Measurements from ENCODE around the gene EFNA3.
A peak's percentile ranks its signal among the peaks of the same experiment; 100 is the strongest.
"Not testable (repeated sequence)": the region's sequence is repeated elsewhere in the genome, so short reads cannot be mapped to it uniquely, and the experiment has no call there.

The EFNA3 gene

GRCh38 chr1:155110826-155111225 is 32.2 kb downstream of the EFNA3 start:
- no peak for DNase-seq (ENCODE audit: low spot score)

- DNase-seq (ENCODE audit: low spot score), result no peak
Observed at GRCh38 chr1:155113450-155113980, 34.9 kb downstream of the EFNA3 start.

DNA sequence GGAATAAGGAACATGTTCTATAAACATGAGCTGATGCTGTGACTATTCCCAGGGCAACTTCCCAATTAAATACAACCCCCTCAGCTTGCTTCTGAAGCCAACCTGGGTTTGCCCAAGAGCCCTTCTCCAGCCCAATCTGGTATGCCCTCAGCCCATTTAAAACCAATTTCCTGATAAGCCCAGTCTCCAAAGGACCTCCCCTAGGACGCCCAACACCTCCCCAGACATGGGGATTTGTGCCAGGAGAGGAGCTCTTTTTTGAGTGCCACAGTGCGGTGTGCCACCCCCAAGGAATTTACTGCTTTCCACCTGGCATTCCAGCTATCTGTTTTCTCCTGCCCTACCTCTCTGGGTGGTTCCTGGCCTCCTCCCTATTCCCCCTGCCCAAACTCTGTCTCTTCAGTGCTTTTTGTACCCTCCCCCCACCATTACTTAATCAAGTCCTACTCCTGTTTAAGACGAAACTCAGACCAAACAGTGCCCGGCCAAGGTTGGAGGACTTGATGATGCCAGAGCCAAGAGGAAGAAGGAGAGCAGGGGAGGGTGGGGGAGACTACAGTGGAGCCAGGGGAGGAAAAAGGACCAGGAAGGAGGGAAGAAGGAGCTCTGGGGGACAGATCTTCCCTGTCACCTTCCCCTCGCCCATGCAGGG is 37.6 kb downstream of the EFNA3 start:
- DNase-seq (ENCODE audit: low spot score), result no peak

DNA sequence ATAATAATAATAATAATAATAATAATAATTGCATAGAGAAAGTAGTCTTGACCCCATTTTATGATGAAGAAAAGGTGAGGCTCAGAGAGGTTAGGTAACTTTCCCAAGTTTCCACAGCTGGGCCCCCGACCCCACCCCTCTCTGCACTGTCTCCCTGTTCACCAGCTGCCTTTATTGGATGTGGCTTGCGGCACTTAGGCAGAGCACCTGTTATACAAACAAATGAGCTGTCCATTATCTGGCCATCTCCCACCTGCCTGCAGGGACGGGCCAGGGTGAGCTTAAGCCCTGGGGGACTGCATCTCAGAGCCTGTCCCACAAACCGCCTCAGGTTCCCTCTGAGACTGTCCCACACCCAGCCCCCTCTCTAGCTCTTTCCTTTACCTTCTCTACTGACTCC is 39.0 kb downstream of the EFNA3 start:
- DNase-seq (ENCODE audit: low spot score), result no peak

- DNase-seq (ENCODE audit: low spot score), result not testable (repeated sequence)
Observed at GRCh38 chr1:155118090-155118489, 39.5 kb downstream of the EFNA3 start.

GRCh38 chr1:155120253-155120652 is 41.6 kb downstream of the EFNA3 start:
- DNase-seq (ENCODE audit: low spot score), result no peak

- DNase-seq (ENCODE audit: low spot score), result no peak
Observed at GRCh38 chr1:155121249-155121648, 42.6 kb downstream of the EFNA3 start.

- DNase-seq (ENCODE audit: low spot score), result no peak
Observed at GRCh38 chr1:155122308-155122707, 43.7 kb downstream of the EFNA3 start.

DNA sequence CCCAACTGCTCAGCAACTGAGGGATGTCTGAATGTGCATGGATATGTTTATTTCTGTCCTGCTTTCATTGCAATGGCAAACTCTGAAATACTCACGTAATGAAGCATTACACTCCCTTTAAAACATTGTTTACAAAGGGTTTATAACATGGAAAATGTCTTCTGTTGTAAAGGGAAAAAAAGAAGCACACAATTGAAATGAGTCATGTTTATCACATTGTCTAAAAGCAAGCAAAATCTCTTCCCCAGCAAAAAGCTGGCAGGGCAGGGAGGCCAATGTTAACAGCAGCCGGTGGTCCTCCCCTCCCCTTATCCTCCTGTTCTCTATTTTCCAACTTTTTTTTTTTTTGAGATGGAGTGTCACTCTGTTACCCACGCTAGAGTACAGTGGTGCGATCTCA is 45.2 kb downstream of the EFNA3 start:
- DNase-seq (ENCODE audit: low spot score), result no peak

GRCh38 chr1:155124503-155125463 is 46.1 kb downstream of the EFNA3 start:
- DNase-seq (ENCODE audit: low spot score), result no peak

GRCh38 chr1:155125511-155125945 is 46.9 kb downstream of the EFNA3 start:
- DNase-seq (ENCODE audit: low spot score), result no peak

DNA sequence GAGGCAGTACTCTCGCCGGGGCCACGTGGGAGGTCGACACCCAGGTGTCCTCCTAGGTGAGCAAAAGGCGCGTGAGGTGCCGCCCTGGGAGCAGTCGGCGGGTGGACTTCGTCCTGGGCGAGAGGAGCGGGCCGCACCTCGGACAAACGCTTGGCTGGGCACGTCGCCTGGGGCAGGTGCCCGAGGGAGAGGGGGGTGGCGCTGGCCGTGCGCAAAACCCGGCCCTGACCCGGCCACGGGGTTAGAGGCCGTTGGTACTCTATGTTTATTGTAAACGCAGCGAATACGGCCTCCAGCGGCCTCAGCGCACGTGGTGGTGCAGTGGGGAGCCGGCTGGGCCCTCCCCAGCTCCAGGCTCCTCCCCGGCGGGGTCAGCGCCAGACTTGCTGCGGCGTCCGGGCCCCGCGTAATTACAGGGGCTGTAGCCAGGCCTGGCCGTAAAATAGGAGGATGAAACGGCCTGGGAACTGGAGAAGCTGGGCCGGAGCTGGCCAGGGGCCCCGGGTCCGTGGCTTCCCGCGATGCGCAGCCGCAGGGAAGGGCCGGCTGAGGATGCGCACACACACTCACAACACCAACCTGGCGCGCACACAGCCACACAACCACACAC is 47.4 kb downstream of the EFNA3 start:
- no peak for DNase-seq (ENCODE audit: low spot score)

DNA sequence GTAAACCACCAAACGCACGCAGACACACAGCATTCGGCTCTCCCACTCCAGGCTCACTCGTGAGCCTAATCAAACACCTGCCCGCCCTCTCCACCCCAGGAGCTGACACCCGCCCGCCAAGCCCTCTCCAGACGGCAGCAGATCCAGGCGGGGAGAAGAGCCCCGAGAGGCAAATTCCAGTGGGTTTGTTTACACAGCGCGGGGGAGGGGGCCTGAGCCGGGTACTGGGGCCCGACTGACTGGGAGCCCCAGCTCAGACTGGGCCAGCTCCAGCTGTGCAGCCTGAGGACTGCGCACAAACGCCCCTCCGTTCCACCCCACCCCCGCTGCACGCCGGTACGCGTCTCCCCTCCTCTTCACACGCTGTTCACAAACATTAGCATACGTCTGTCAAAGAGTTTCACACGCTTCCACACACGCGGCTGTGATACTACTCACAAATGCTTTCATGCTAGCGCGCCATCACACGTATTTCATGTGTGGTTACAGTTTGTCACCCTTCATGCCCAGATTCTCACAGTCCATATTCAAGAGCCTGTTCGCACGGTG is 48.0 kb downstream of the EFNA3 start:
- DNase-seq (ENCODE audit: low spot score), result no peak

DNA sequence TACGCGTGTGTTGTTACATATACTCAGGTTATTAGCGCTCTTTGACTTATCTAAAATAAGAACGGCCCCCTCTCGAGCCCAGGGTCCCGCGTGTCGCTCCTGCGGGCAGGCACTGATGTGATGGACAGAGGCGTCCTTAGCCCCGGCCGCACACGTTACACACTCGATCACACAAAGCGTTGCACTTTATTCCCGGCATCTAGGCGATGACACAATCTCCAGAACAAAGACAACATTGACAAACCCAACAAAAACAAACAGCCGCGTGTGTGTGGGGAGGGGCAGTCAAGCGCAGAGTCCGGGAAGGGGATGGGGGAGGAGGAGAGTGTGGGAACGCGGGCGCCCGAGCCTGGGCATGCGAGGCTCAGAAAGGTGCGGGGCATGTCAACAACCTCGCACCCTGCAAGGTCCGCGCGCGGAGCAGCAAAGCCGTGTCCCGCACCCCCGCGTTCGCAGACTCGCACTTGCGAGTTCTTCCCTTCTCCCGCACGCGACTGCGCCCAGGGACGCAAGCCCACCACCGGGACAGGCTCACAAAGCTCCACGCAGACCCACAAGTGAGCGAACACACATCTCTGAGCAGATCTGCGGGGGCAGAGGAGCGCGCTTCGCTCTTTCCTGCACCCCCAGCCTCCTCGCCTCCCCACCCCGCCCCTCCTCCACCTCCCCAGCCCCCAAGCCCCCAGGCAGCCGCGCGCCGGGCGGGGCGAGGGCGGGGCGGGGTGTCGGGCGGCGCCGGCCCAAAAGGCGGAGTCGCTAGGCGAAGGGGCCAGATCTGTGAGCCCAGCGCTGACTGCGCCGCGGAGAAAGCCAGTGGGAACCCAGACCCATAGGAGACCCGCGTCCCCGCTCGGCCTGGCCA is 48.7 kb downstream of the EFNA3 start, which contains the start of gene EFNA1:
TSS of gene EFNA1 (plus strand) at position 772 of the 862 bp plus-strand sequence. CDS start 102 bp downstream, outside the sequence.
- DNase-seq (ENCODE audit: low spot score), result peak; percentile 38

DNA sequence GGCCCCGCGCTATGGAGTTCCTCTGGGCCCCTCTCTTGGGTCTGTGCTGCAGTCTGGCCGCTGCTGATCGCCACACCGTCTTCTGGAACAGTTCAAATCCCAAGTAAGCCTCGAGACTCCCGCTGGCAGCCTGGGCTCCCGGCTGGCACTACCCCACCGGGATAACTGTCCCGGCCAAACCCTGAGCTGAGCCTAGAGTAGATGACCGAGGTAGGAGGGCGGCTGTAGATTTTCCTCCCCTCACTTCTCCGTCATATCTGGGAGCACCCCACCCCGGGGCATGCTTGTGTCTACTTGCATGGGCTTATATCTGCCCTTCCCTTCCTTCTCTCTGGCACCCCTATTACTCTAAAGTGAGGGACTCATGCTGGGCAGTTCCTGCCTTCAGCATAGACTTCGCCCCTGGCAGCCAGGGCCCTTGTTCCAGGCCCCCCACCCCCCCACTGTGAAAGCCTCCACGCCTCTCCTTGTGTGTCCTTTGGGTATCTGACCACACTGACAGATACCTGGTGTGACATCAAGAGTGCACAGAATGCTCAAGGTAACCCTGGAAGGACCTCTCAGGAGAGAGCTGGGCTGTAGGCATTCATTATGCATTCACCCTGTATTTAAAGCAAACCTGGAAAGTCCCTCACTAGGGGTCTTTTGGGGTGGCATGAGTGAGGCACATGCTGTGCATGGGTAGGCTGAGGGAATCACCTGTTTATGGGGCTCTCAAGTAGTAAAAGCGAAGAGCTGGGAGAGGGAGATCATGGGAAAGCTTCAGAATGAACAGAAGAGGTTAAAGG is 49.5 kb downstream of the EFNA3 start:
- no peak for DNase-seq (ENCODE audit: low spot score)

GRCh38 chr1:155128755-155129473 is 50.3 kb downstream of the EFNA3 start:
- DNase-seq (ENCODE audit: low spot score), result no peak

- no peak for DNase-seq (ENCODE audit: low spot score)
Observed at GRCh38 chr1:155130272-155131006, 51.8 kb downstream of the EFNA3 start.

GRCh38 chr1:155131285-155131684 is 52.6 kb downstream of the EFNA3 start:
- no peak for DNase-seq (ENCODE audit: low spot score)

- DNase-seq (ENCODE audit: low spot score), result no peak
Observed at GRCh38 chr1:155131856-155132255, 53.2 kb downstream of the EFNA3 start.

Measured in hepatic stellate cell (primary cell).